ENCODE data around the gene SSTR1.

DNA sequence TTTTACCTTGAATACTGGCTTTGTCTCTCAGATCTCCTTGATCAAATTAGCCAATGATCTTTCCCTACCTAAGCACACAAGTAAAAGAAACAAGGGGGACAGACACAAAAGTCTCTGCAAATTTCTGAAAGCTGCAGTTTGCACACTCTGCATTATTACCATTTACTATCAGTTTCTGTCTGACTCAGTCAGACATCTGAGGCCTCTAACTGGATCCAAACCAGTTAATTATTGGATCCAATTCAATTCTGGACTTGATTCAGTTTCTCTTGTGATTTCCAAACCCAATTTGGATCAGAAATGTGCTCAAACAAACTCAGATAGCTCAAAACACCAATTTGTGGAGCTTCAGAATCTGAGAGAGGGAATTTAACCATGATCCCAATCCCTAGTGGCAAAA, 16.6 kb downstream of the SSTR1 start:
- TF ChIP-seq CTCF (IDR thresholded peaks at IDR 0.05; ENCODE audit: insufficient read depth, low read depth, low read length) (no peak), EZH2 (IDR thresholded peaks at IDR 0.05; ENCODE audit: insufficient read depth, low read length) (no peak)

Data from astrocyte (in vitro differentiated cells and primary cell).